Measurements from ENCODE around the gene ZCCHC14.

GRCh38 chr16:87492721-87493607 is at the start of gene ZCCHC14:
- TF ChIP-seq POLR2A (IDR thresholded peaks at IDR 0.05) (peak in 3 of 4 donors; percentile 50 to 78 (median 65)), CTCF (IDR thresholded peaks at IDR 0.05) (peak in 4 of 6 experiments; percentile 18 to 50 (median 28)), POLR2AphosphoS5 (IDR thresholded peaks at IDR 0.05) (peak; percentile 29 to 66)

Measured in upper lobe of left lung (tissue), 4 donors.